Gastrocnemius medialis (tissue), 4 donors: ENCODE data around the gene LRRC18.

Experiments
- CTCF ChIP-seq, 5 experiments: fragments of 450-650 bp in 3 of 5; fragments of 200-600 bp in 2 of 5; sonication (generic) in 2 of 5; IDR thresholded peaks in 4 of 5; conservative IDR thresholded peaks in 1 of 5; 1 replicate in 4 of 5; 2 replicates in 1 of 5; pipeline ENCODE4 v1.5.1; 2016 to 2019; ENCODE audit warnings: antibody characterized with exemption in 5 of 5, mild to moderate bottlenecking in 3 of 5, moderate library complexity in 3 of 5
- POLR2A ChIP-seq, 2 donors: fragments of 450-650 bp; IDR thresholded peaks; one replicate each; pipeline ENCODE4 v1.6.1; 2017; ENCODE audit warnings: antibody characterized with exemption in 2 of 2, mild to moderate bottlenecking in 2 of 2, moderate library complexity in 2 of 2

GRCh38 chr10:48970654-48971053 lies 31.0 kb upstream of the LRRC18 start:
- TF ChIP-seq CTCF (IDR thresholded peaks at IDR 0.05 in 4 of 5, conservative IDR thresholded peaks at IDR 0.05 in 1 of 5) = no peak
- no peak for TF ChIP-seq POLR2A (IDR thresholded peaks at IDR 0.05)
